HepG2 (cell line): ENCODE measurements around the gene PRR15L.
A peak's percentile ranks its signal among the peaks of the same experiment; 100 is the strongest.

Experiments
- ARID3A ChIP-seq: IDR thresholded peaks from 2 replicates; pipeline ENCODE4 v1.6.1; 2012; ENCODE audit warnings: low read depth, low read length, improper control_type of control experiment
- ASH2L ChIP-seq: fragments of 300-600, 200-600 bp; sonication (generic); IDR thresholded peaks from 2 replicates; pipeline ENCODE4 v1.7.0; 2017; ENCODE audit warnings: low read depth, mild to moderate bottlenecking, moderate library complexity, mixed read lengths, low read length; ENCODE audit not compliant: insufficient read length
- CTCF ChIP-seq: sonication (generic); formaldehyde crosslinking; IDR thresholded peaks from 2 replicates; pipeline ENCODE4 v1.5.0; 2020; ENCODE audit warnings: mild to moderate bottlenecking, missing genetic modification reagents, moderate library complexity
- EED ChIP-seq: sonication (generic); formaldehyde crosslinking; IDR thresholded peaks from 2 replicates; pipeline ENCODE4 v1.5.0; 2020; ENCODE audit warnings: mild to moderate bottlenecking, missing genetic modification reagents
- ETV6 ChIP-seq: sonication (generic); formaldehyde crosslinking; conservative IDR thresholded peaks from 2 replicates; pipeline ENCODE4 v1.4.0; 2020; ENCODE audit warnings: missing genetic modification reagents
- FOXO4 ChIP-seq: sonication (generic); formaldehyde crosslinking; conservative IDR thresholded peaks from 2 replicates; pipeline ENCODE4 v1.8.1; 2023; ENCODE audit warnings: missing genetic modification reagents
- HDAC6 ChIP-seq: fragments of 200-600 bp; sonication (generic); IDR thresholded peaks from 2 replicates; pipeline ENCODE4 v1.7.0; 2017; ENCODE audit warnings: mild to moderate bottlenecking, antibody characterized with exemption, low read length, low read depth
- NFIC ChIP-seq: IDR thresholded peaks from 2 replicates; pipeline ENCODE4 v1.6.1; 2012; ENCODE audit warnings: mild to moderate bottlenecking, low read length, inconsistent platforms
- REST ChIP-seq, 2 experiments: IDR thresholded peaks; 2 replicates each; pipeline ENCODE4 v1.6.1; 2011 to 2012; ENCODE audit warnings: low read length in 2 of 2, borderline replicate concordance in 1 of 2, low read depth in 1 of 2, mild to moderate bottlenecking in 1 of 2, moderate library complexity in 1 of 2
- TF ChIP-seq, protein P1 (sequence below): sonication (generic); formaldehyde crosslinking; IDR thresholded peaks from 2 replicates; pipeline ENCODE4 v1.4.0; 2020; ENCODE audit warnings: mild to moderate bottlenecking, missing genetic modification reagents
- TF ChIP-seq, protein P2 (sequence below): sonication (generic); formaldehyde crosslinking; IDR thresholded peaks from 2 replicates; pipeline ENCODE4 v1.4.0; 2020; ENCODE audit warnings: missing genetic modification reagents, borderline replicate concordance
- TF ChIP-seq, protein P3 (sequence below): sonication (generic); formaldehyde crosslinking; IDR thresholded peaks from 2 replicates; pipeline ENCODE4 v1.4.0; 2020; ENCODE audit warnings: missing genetic modification reagents, mild to moderate bottlenecking, borderline replicate concordance

DNA sequence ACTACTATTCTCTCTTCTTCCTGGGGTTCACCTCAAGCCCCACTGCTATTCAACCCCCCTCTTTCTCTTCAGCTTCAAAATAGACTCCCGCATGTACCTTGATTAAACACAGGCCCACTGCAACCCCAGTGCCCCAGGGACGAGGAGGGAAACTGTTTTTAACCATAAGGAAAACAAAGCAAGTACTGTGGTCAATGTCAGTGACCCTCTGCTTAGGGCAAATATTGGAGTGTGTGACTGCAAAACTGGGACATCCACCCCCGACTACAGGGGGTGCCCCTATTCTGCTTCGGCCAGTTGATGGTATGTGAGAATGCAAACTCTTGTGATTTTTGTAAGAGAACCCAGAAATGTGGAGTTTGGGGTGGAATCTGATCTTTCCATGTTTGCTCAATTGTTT, 25.8 kb downstream of the PRR15L start:
- TF ChIP-seq HDAC6 (no peak), NFIC (no peak), ARID3A (no peak), CTCF (CRISPR knock-in tag) (peak; percentile 29; the same call in 1 of the 2 replicates), FOXO4 (CRISPR knock-in tag) (0 out of 2 replicates have a peak, but pooled peaks have one; percentile 92), ETV6 (CRISPR knock-in tag) (no peak), ASH2L (no peak), REST (IDR thresholded peaks at IDR 0.05; ENCODE audit: borderline replicate concordance in 1 of 2, low read depth in 1 of 2, low read length in 2 of 2) (no peak), EED (no peak)
- TF ChIP-seq, protein P1, sequence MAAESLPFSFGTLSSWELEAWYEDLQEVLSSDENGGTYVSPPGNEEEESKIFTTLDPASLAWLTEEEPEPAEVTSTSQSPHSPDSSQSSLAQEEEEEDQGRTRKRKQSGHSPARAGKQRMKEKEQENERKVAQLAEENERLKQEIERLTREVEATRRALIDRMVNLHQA = no peak
- TF ChIP-seq, protein P2, sequence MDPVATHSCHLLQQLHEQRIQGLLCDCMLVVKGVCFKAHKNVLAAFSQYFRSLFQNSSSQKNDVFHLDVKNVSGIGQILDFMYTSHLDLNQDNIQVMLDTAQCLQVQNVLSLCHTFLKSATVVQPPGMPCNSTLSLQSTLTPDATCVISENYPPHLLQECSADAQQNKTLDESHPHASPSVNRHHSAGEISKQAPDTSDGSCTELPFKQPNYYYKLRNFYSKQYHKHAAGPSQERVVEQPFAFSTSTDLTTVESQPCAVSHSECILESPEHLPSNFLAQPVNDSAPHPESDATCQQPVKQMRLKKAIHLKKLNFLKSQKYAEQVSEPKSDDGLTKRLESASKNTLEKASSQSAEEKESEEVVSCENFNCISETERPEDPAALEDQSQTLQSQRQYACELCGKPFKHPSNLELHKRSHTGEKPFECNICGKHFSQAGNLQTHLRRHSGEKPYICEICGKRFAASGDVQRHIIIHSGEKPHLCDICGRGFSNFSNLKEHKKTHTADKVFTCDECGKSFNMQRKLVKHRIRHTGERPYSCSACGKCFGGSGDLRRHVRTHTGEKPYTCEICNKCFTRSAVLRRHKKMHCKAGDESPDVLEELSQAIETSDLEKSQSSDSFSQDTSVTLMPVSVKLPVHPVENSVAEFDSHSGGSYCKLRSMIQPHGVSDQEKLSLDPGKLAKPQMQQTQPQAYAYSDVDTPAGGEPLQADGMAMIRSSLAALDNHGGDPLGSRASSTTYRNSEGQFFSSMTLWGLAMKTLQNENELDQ (CRISPR knock-in tag) = no peak
- TF ChIP-seq, protein P3, sequence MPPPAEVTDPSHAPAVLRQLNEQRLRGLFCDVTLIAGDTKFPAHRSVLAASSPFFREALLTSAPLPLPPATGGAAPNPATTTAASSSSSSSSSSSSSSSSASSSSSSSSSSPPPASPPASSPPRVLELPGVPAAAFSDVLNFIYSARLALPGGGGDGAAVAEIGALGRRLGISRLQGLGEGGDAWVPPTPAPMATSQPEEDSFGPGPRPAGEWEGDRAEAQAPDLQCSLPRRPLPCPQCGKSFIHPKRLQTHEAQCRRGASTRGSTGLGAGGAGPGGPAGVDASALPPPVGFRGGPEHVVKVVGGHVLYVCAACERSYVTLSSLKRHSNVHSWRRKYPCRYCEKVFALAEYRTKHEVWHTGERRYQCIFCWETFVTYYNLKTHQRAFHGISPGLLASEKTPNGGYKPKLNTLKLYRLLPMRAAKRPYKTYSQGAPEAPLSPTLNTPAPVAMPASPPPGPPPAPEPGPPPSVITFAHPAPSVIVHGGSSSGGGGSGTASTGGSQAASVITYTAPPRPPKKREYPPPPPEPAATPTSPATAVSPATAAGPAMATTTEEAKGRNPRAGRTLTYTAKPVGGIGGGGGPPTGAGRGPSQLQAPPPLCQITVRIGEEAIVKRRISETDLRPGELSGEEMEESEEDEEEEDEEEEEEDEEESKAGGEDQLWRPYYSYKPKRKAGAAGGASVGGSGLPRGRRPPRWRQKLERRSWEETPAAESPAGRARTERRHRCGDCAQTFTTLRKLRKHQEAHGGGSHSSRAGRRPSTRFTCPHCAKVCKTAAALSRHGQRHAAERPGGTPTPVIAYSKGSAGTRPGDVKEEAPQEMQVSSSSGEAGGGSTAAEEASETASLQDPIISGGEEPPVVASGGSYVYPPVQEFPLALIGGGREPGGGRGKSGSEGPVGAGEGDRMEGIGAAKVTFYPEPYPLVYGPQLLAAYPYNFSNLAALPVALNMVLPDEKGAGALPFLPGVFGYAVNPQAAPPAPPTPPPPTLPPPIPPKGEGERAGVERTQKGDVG (CRISPR knock-in tag) = no peak
